HL-60 (cell line): ENCODE data around the gene TBX10.

Experiments
- CTCF ChIP-seq: IDR thresholded peaks from one replicate; pipeline ENCODE4 v1.5.1; 2011; ENCODE audit warnings: low read length, control low read depth, inconsistent platforms; ENCODE audit not compliant: insufficient read depth
- GABPA ChIP-seq: IDR thresholded peaks from 2 replicates; pipeline ENCODE4 v1.6.1; 2012; ENCODE audit warnings: low read depth
- POLR2AphosphoS5 ChIP-seq: IDR thresholded peaks from 2 replicates; pipeline ENCODE4 v1.6.1; 2012; ENCODE audit warnings: low read depth
- SPI1 ChIP-seq: IDR thresholded peaks from 2 replicates; pipeline ENCODE4 v1.6.1; 2012; ENCODE audit warnings: low read depth, mild to moderate bottlenecking, borderline replicate concordance
- TF ChIP-seq, protein P1 (sequence below): IDR thresholded peaks from 2 replicates; pipeline ENCODE4 v1.6.1; 2012; ENCODE audit warnings: low read depth; ENCODE audit not compliant: insufficient replicate concordance

- TF ChIP-seq CTCF (no peak), POLR2AphosphoS5 (no peak), GABPA (no peak), SPI1 (no peak)
- TF ChIP-seq, protein P1, sequence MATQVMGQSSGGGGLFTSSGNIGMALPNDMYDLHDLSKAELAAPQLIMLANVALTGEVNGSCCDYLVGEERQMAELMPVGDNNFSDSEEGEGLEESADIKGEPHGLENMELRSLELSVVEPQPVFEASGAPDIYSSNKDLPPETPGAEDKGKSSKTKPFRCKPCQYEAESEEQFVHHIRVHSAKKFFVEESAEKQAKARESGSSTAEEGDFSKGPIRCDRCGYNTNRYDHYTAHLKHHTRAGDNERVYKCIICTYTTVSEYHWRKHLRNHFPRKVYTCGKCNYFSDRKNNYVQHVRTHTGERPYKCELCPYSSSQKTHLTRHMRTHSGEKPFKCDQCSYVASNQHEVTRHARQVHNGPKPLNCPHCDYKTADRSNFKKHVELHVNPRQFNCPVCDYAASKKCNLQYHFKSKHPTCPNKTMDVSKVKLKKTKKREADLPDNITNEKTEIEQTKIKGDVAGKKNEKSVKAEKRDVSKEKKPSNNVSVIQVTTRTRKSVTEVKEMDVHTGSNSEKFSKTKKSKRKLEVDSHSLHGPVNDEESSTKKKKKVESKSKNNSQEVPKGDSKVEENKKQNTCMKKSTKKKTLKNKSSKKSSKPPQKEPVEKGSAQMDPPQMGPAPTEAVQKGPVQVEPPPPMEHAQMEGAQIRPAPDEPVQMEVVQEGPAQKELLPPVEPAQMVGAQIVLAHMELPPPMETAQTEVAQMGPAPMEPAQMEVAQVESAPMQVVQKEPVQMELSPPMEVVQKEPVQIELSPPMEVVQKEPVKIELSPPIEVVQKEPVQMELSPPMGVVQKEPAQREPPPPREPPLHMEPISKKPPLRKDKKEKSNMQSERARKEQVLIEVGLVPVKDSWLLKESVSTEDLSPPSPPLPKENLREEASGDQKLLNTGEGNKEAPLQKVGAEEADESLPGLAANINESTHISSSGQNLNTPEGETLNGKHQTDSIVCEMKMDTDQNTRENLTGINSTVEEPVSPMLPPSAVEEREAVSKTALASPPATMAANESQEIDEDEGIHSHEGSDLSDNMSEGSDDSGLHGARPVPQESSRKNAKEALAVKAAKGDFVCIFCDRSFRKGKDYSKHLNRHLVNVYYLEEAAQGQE = no peak
These were observed 29.2 kb downstream of the TBX10 start for GRCh38 chr11:67610302-67610868.
